Spleen (tissue), 7 donors: ENCODE measurements around the gene GNG7.

Experiments
- CTCF ChIP-seq, 11 experiments: fragments of 200-600 bp in 7 of 11; fragments of 450-650 bp in 4 of 11; sonication (generic) in 4 of 11; IDR thresholded peaks in 8 of 11; conservative IDR thresholded peaks in 3 of 11; 1 replicate in 7 of 11; 2 replicates in 4 of 11; pipeline versions ENCODE4 v1.4.0 to v1.8.0; 2016 to 2021; ENCODE audit warnings: antibody characterized with exemption in 11 of 11, inconsistent platforms in 4 of 11, mild to moderate bottlenecking in 1 of 11
- POLR2A ChIP-seq, 3 donors: fragments of 450-650 bp; IDR thresholded peaks; one replicate each; pipeline ENCODE4 v1.5.1; 2017; ENCODE audit warnings: antibody characterized with exemption in 3 of 3, mild to moderate bottlenecking in 1 of 3
- donor health status: DM: no; HTN: no; CAD: no; lungs with moderate emphysema.
- donor health status: DM: no; HTN: no; CAD: no.
- donor health status: DM: no; HTN: no; CAD: no.

GRCh38 chr19:2706251-2706650 lies 3.8 kb upstream of the GNG7 start:
- no peak for TF ChIP-seq CTCF (IDR thresholded peaks at IDR 0.05 in 8 of 11, conservative IDR thresholded peaks at IDR 0.05 in 3 of 11)
- no peak for TF ChIP-seq POLR2A (IDR thresholded peaks at IDR 0.05)
